C4-2B (cell line): ENCODE measurements around the gene TENT5A.

Experiments used
- CTCF ChIP-seq: fragments of 450-650 bp; conservative IDR thresholded peaks from 2 replicates; pipeline ENCODE4 v1.5.1; 2017; ENCODE audit warnings: mild to moderate bottlenecking
- ZFX ChIP-seq: fragments of 450-650 bp; IDR thresholded peaks from 2 replicates; pipeline ENCODE4 v1.6.1; 2017

GRCh38 chr6:81755551-81755950, 3.1 kb upstream of the TENT5A start:
- no peak for TF ChIP-seq CTCF
- no peak for TF ChIP-seq ZFX
